Measurements from ENCODE around the gene RAB3C. TPM values are rescaled to one million over a fixed set of nuclear protein-coding genes. Genes with fewer than 3 reads are reported as not detected.

The RAB3C gene
- total RNA-seq, 1 experiment from 2014 or later = 13.3 TPM

DNA sequence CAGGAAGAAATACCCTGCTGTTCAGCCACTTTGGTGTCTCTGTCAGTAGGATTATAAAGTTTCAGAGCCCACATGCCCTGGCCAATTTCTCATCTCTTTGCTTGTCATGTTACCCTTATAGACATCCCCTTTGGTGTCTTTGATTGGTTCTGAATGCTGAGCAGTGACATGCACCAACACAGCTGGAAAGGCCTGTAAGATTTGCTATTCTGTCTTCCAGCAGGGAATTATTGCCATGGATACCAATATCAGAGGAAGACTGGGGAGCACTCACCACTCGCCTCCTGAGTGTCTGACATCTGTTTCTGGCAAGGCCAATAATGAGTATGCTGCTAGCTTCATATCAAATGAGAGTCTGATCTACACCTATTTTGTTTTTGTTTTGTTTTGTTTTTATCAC lies 34.4 kb downstream of the RAB3C start:
- POLR2A ChIA-PET = no interaction called here
- DNase-seq (ENCODE audit: low spot score) = no peak
- no peak overlapping the region for H3K4me3 Mint-ChIP-seq
- no peak overlapping the region for H3K27ac Mint-ChIP-seq
- no peaks in the 10 kb centered on the region for H3K27me3 Mint-ChIP-seq (ENCODE audit: low read depth)
- ATAC-seq = no peak
- no peaks in the 10 kb centered on the region for H3K36me3 Mint-ChIP-seq
- CTCF ChIA-PET = no interaction called here
- TF ChIP-seq JUN (CRISPR knock-in tag; IDR thresholded peaks at IDR 0.05) (no peak), ZNF263 (CRISPR knock-in tag; IDR thresholded peaks at IDR 0.05; ENCODE audit: low read depth) (no peak), ZNF425 (CRISPR knock-in tag; conservative IDR thresholded peaks at IDR 0.05) (no peak), ZNF281 (CRISPR knock-in tag; IDR thresholded peaks at IDR 0.05) (no peak), OVOL2 (CRISPR knock-in tag; IDR thresholded peaks at IDR 0.05; ENCODE audit: borderline replicate concordance) (no peak), CREM (CRISPR knock-in tag; IDR thresholded peaks at IDR 0.05) (no peak), AR (CRISPR knock-in tag; IDR thresholded peaks at IDR 0.05) (no peak), ZNF423 (CRISPR knock-in tag; IDR thresholded peaks at IDR 0.05) (no peak), ERG (CRISPR knock-in tag; IDR thresholded peaks at IDR 0.05) (no peak), CREB1 (CRISPR knock-in tag; IDR thresholded peaks at IDR 0.05) (no peak), ESRRA (CRISPR knock-in tag; IDR thresholded peaks at IDR 0.05; ENCODE audit: borderline replicate concordance) (no peak)
- TF ChIP-seq, protein P1, sequence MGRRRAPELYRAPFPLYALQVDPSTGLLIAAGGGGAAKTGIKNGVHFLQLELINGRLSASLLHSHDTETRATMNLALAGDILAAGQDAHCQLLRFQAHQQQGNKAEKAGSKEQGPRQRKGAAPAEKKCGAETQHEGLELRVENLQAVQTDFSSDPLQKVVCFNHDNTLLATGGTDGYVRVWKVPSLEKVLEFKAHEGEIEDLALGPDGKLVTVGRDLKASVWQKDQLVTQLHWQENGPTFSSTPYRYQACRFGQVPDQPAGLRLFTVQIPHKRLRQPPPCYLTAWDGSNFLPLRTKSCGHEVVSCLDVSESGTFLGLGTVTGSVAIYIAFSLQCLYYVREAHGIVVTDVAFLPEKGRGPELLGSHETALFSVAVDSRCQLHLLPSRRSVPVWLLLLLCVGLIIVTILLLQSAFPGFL (CRISPR knock-in tag; IDR thresholded peaks at IDR 0.05; ENCODE audit: borderline replicate concordance) = no peak
- H3K4me1 Mint-ChIP-seq = peaks cover 3% of the 10 kb centered on the region
- no peaks in the 10 kb centered on the region for H3K9me3 Mint-ChIP-seq

DNA sequence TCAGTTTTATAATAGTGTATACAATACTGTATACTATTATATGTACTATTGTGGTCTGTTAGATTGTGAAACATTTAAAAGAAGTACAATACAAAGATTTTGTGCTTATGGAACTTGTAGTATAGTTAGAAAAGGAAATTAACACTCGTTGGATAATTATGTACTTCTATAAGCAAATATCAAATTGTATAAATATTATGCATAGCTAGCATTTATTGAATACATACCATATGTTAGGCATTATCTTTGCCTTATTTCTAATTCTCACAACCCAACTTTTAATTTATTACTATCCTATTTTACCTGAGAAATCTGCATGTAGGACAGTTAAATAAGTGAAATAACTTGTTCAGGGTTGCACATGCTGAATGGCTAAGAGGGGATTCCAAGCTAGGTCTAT lies 37.5 kb downstream of the RAB3C start:
- H3K36me3 Mint-ChIP-seq = no peaks in the 10 kb centered on the region
- H3K27me3 Mint-ChIP-seq (ENCODE audit: low read depth) = no peaks in the 10 kb centered on the region
- H3K4me1 Mint-ChIP-seq = peaks cover 3% of the 10 kb centered on the region
- no peak overlapping the region for H3K27ac Mint-ChIP-seq
- DNase-seq (ENCODE audit: low spot score) (no peak), ATAC-seq (no peak)
- no peak overlapping the region for H3K4me3 Mint-ChIP-seq
- POLR2A ChIA-PET = no interaction called here
- CTCF ChIA-PET = no interaction called here
- H3K9me3 Mint-ChIP-seq = no peaks in the 10 kb centered on the region
- TF ChIP-seq ZBTB21 (CRISPR knock-in tag; IDR thresholded peaks at IDR 0.05; ENCODE audit: borderline replicate concordance) (no peak), MXD4 (CRISPR knock-in tag; IDR thresholded peaks at IDR 0.05; ENCODE audit: borderline replicate concordance) (no peak), ZNF219 (CRISPR knock-in tag; IDR thresholded peaks at IDR 0.05; ENCODE audit: borderline replicate concordance) (no peak), SMAD3 (CRISPR knock-in tag; IDR thresholded peaks at IDR 0.05; ENCODE audit: borderline replicate concordance) (no peak), E2F5 (CRISPR knock-in tag; IDR thresholded peaks at IDR 0.05) (no peak), TCF7 (CRISPR knock-in tag; IDR thresholded peaks at IDR 0.05; ENCODE audit: low read depth) (no peak), USF2 (CRISPR knock-in tag; IDR thresholded peaks at IDR 0.05) (no peak), FOXP1 (CRISPR knock-in tag; IDR thresholded peaks at IDR 0.05; ENCODE audit: borderline replicate concordance) (no peak), ZNF263 (CRISPR knock-in tag; IDR thresholded peaks at IDR 0.05; ENCODE audit: low read depth) (no peak), NFYB (CRISPR knock-in tag; conservative IDR thresholded peaks at IDR 0.05; ENCODE audit: low read depth) (no peak), MYBL2 (CRISPR knock-in tag; IDR thresholded peaks at IDR 0.05) (no peak), ELF4 (CRISPR knock-in tag; IDR thresholded peaks at IDR 0.05; ENCODE audit: low read depth) (no peak), OVOL2 (CRISPR knock-in tag; IDR thresholded peaks at IDR 0.05; ENCODE audit: borderline replicate concordance) (no peak)
